BLaER1 treated with 17β-estradiol and CSF1 and Interleukin-3, amounts not matched to agents 10 nM and 100 nM (cell line): Measurements from ENCODE around the gene ENO2.

Experiments
- H3K27ac ChIP-seq, 11 experiments: shearing (Covaris generic); formaldehyde crosslinking; 2 replicates each; pipeline ENCODE4 v1.8.1; 2022
- H3K27me3 ChIP-seq, 11 experiments: shearing (Covaris generic); formaldehyde crosslinking; 2 replicates each; pipeline ENCODE4 v1.8.1; 2022
- H3K36me3 ChIP-seq, 11 experiments: shearing (Covaris generic); formaldehyde crosslinking; 2 replicates each; pipeline ENCODE4 v1.8.1; 2022
- H3K4me1 ChIP-seq, 10 experiments: shearing (Covaris generic); formaldehyde crosslinking; 2 replicates each; pipeline ENCODE4 v1.8.1; 2022
- H3K4me2 ChIP-seq, 11 experiments: shearing (Covaris generic); formaldehyde crosslinking; 2 replicates each; pipeline ENCODE4 v1.8.1; 2022
- H3K4me3 ChIP-seq, 10 experiments: shearing (Covaris generic); formaldehyde crosslinking; 2 replicates each; pipeline ENCODE4 v1.8.1; 2022
- H3K9ac ChIP-seq, 11 experiments: shearing (Covaris generic); formaldehyde crosslinking; 2 replicates each; pipeline ENCODE4 v1.8.1; 2022
- H3K9me3 ChIP-seq, 11 experiments: shearing (Covaris generic); formaldehyde crosslinking; replicated peaks in 1 of 11; 2 replicates each; pipeline ENCODE4 v1.8.1; 2022
- H4K20me1 ChIP-seq, 11 experiments: shearing (Covaris generic); formaldehyde crosslinking; 2 replicates each; pipeline ENCODE4 v1.8.1; 2022
- Cebpa-rat ChIP-seq, 11 experiments: shearing (Covaris generic); IDR thresholded peaks; 2 replicates each; pipeline ENCODE4 v1.8.1; 2022

The ENO2 gene

GRCh38 chr12:6939191-6939540 lies 24.8 kb downstream of the ENO2 start:
- Histone ChIP-seq H4K20me1 (peaks cover 0 to 26% (median under 1%) of the 10 kb centered on the region in 11 experiments; a peak in 6 of 22 replicates), H3K4me1 (peaks cover 52 to 73% (median 62%) of the 10 kb centered on the region in 10 experiments), H3K9me3 (no peaks in the 10 kb centered on the region), H3K9ac (peak overlapping the region in 10 of 11 experiments; percentile 1 to 98 (median 96); a peak in 15 of 22 replicates), H3K4me3 (no peak overlapping the region), H3K27ac (peak overlapping the region in 9 of 11 experiments; percentile 85 to 97 (median 96); a peak in 14 of 22 replicates), H3K36me3 (peaks cover 24 to 71% (median 60%) of the 10 kb centered on the region in 11 experiments), H3K4me2 (peak overlapping the region in 2 of 11 experiments; percentile 99; a peak in 3 of 22 replicates), H3K27me3 (no peaks in the 10 kb centered on the region)
- no peak for TF ChIP-seq Cebpa-rat (IDR thresholded peaks at IDR 0.05)

GRCh38 chr12:6941267-6941666 lies 26.9 kb downstream of the ENO2 start:
- peaks cover 5 to 50% (median 39%) of the 10 kb centered on the region in 11 experiments; a peak in 20 of 22 replicates for H3K36me3 ChIP-seq
- peak overlapping the region in 6 of 11 experiments; percentile 7 to 98 (median 71); a peak in 6 of 22 replicates for H3K9ac ChIP-seq
- no peaks in the 10 kb centered on the region for H3K27me3 ChIP-seq
- H3K27ac ChIP-seq = peak overlapping the region in 3 of 11 experiments; percentile 10 to 95 (median 88); a peak in 5 of 22 replicates
- H3K4me1 ChIP-seq = peaks cover 46 to 69% (median 57%) of the 10 kb centered on the region in 10 experiments
- peak overlapping the region in 1 of 11 experiments; percentile 18; a peak in 1 of 22 replicates for H3K4me2 ChIP-seq
- H3K4me3 ChIP-seq = no peak overlapping the region
- no peak for TF ChIP-seq Cebpa-rat (IDR thresholded peaks at IDR 0.05)
- H3K9me3 ChIP-seq = no peaks in the 10 kb centered on the region
- 0 out of 22 replicates have a peak, but pooled peaks cover 0 to 5% (median 0%) of the 10 kb centered on the region in 11 experiments for H4K20me1 ChIP-seq

GRCh38 chr12:6941782-6942181 lies 27.4 kb downstream of the ENO2 start:
- Histone ChIP-seq H3K4me3 (no peak overlapping the region), H3K9me3 (no peaks in the 10 kb centered on the region), H3K27ac (peak overlapping the region in 4 of 11 experiments; percentile 88 to 95 (median 92); a peak in 6 of 22 replicates), H3K9ac (peak overlapping the region in 7 of 11 experiments; percentile 7 to 98 (median 87); a peak in 8 of 22 replicates), H3K4me1 (peaks cover 46 to 69% (median 57%) of the 10 kb centered on the region in 10 experiments), H3K36me3 (peaks cover 5 to 45% (median 35%) of the 10 kb centered on the region in 11 experiments; a peak in 20 of 22 replicates), H3K27me3 (no peaks in the 10 kb centered on the region), H4K20me1 (0 out of 22 replicates have a peak, but pooled peaks cover 0 to under 1% (median 0%) of the 10 kb centered on the region in 11 experiments), H3K4me2 (0 out of 22 replicates have a peak overlapping the region, but pooled peaks of 2 of the 11 experiments have one; percentile 18 to 89)
- no peak for TF ChIP-seq Cebpa-rat (IDR thresholded peaks at IDR 0.05)

GRCh38 chr12:6942331-6942665 lies 27.9 kb downstream of the ENO2 start:
- Histone ChIP-seq H4K20me1 (no peaks in the 10 kb centered on the region), H3K4me3 (no peak overlapping the region), H3K9ac (peak overlapping the region; percentile 77 to 98 (median 89); a peak in 18 of 22 replicates), H3K27ac (peak overlapping the region in 10 of 11 experiments; percentile 86 to 96 (median 94); a peak in 19 of 22 replicates), H3K4me2 (peak overlapping the region; percentile 87 to 100 (median 97)), H3K36me3 (peaks cover 5 to 44% (median 35%) of the 10 kb centered on the region in 11 experiments; a peak in 20 of 22 replicates), H3K27me3 (no peaks in the 10 kb centered on the region), H3K4me1 (peaks cover 47 to 69% (median 57%) of the 10 kb centered on the region in 10 experiments), H3K9me3 (no peaks in the 10 kb centered on the region)
- no peak for TF ChIP-seq Cebpa-rat (IDR thresholded peaks at IDR 0.05)

- H3K4me1 ChIP-seq = peaks cover 50 to 72% (median 61%) of the 10 kb centered on the region in 10 experiments
- peak overlapping the region; percentile 60 to 79 (median 73); a peak in 18 of 20 replicates for H3K4me3 ChIP-seq
- H4K20me1 ChIP-seq = no peaks in the 10 kb centered on the region
- H3K9ac ChIP-seq = peak overlapping the region; percentile 77 to 98 (median 89)
- H3K4me2 ChIP-seq = peak overlapping the region; percentile 87 to 100 (median 97)
- no peak for TF ChIP-seq Cebpa-rat (IDR thresholded peaks at IDR 0.05)
- peaks cover 5 to 43% (median 34%) of the 10 kb centered on the region in 11 experiments; a peak in 20 of 22 replicates for H3K36me3 ChIP-seq
- H3K27me3 ChIP-seq = no peaks in the 10 kb centered on the region
- H3K27ac ChIP-seq = peak overlapping the region; percentile 86 to 96 (median 93)
- H3K9me3 ChIP-seq = no peaks in the 10 kb centered on the region
Measured at GRCh38 chr12:6943389-6943721, 29.0 kb downstream of the ENO2 start.

GRCh38 chr12:6943722-6944380 lies 29.5 kb downstream of the ENO2 start, which contains the start of the genes C12orf57 and RNU7-1:
Gene C12orf57 (plus strand): TSS chr12:6944022. CDS start chr12:6944122, 100 bp downstream.
Gene RNU7-1 (plus strand): TSS chr12:6943816.
- H3K4me3 ChIP-seq = peak within 1 kb of the TSS; percentile 60 to 79 (median 73)
- H3K9ac ChIP-seq = peak within 1 kb of the TSS; percentile 77 to 98 (median 89)
- peak within 1 kb of the TSS; percentile 86 to 96 (median 93) for H3K27ac ChIP-seq
- peaks cover 50 to 72% (median 61%) of the 10 kb centered on the region in 10 experiments for H3K4me1 ChIP-seq
- peaks cover 5 to 38% (median 30%) of the 10 kb centered on the region in 11 experiments; a peak in 20 of 22 replicates for H3K36me3 ChIP-seq
- peak within 1 kb of the TSS; percentile 87 to 100 (median 97) for H3K4me2 ChIP-seq
- H4K20me1 ChIP-seq = no peaks in the 10 kb centered on the region
- H3K9me3 ChIP-seq = no peaks in the 10 kb centered on the region
- no peak for TF ChIP-seq Cebpa-rat (IDR thresholded peaks at IDR 0.05)
- H3K27me3 ChIP-seq = no peaks in the 10 kb centered on the region

GRCh38 chr12:6944381-6945186 lies 30.2 kb downstream of the ENO2 start:
- no peaks in the 10 kb centered on the region for H3K9me3 ChIP-seq
- no peak for TF ChIP-seq Cebpa-rat (IDR thresholded peaks at IDR 0.05)
- H4K20me1 ChIP-seq = no peaks in the 10 kb centered on the region
- H3K27me3 ChIP-seq = no peaks in the 10 kb centered on the region
- H3K36me3 ChIP-seq = peaks cover 5 to 31% (median 22%) of the 10 kb centered on the region in 11 experiments; a peak in 20 of 22 replicates
- peaks cover 54 to 75% (median 65%) of the 10 kb centered on the region in 10 experiments for H3K4me1 ChIP-seq
- H3K4me2 ChIP-seq = peak overlapping the region; percentile 87 to 100 (median 97)
- peak overlapping the region; percentile 60 to 79 (median 73) for H3K4me3 ChIP-seq
- H3K9ac ChIP-seq = peak overlapping the region; percentile 77 to 98 (median 89)
- H3K27ac ChIP-seq = peak overlapping the region; percentile 86 to 96 (median 93); a peak in 21 of 22 replicates

GRCh38 chr12:6945613-6946012 lies 31.2 kb downstream of the ENO2 start:
- Histone ChIP-seq H3K4me2 (peak overlapping the region; percentile 87 to 100 (median 97)), H3K4me1 (peaks cover 65 to 85% (median 75%) of the 10 kb centered on the region in 10 experiments), H3K9me3 (no peaks in the 10 kb centered on the region), H3K27me3 (no peaks in the 10 kb centered on the region), H3K9ac (peak overlapping the region; percentile 58 to 98 (median 89); a peak in 21 of 22 replicates), H4K20me1 (no peaks in the 10 kb centered on the region), H3K4me3 (peak overlapping the region; percentile 31 to 79 (median 73); a peak in 19 of 20 replicates), H3K27ac (peak overlapping the region; percentile 44 to 96 (median 91); a peak in 21 of 22 replicates), H3K36me3 (peaks cover 5 to 21% (median 12%) of the 10 kb centered on the region in 11 experiments; a peak in 20 of 22 replicates)
- TF ChIP-seq Cebpa-rat (IDR thresholded peaks at IDR 0.05) = no peak
